HL-60 (cell line): ENCODE results near the gene PRDM16.

Experiments
- DNase-seq, 2 experiments: peaks; one replicate each; pipeline ENCODE4 v3.0.0-alpha.2; 2010 to 2020; ENCODE audit warnings: low read depth in 1 of 2, low spot score in 1 of 2
- H3K27ac ChIP-seq: fragments of 250-450 bp; sonication (Bioruptor Pico); replicated peaks from 2 replicates; pipeline ENCODE4 v1.5.1; 2020; ENCODE audit warnings: mild to moderate bottlenecking, moderate library complexity
- H3K27me3 ChIP-seq: fragments of 250-450 bp; sonication (Bioruptor Pico); 2 replicates; pipeline ENCODE4 v1.5.1; 2021; ENCODE audit warnings: mild to moderate bottlenecking, moderate library complexity; ENCODE audit not compliant: insufficient read depth, poor library complexity, severe bottlenecking
- H3K4me3 ChIP-seq: replicated peaks from 2 replicates; pipeline ENCODE4 v1.5.1; 2011; ENCODE audit warnings: mild to moderate bottlenecking, control low read depth, low read length; ENCODE audit not compliant: insufficient read depth
- GABPA ChIP-seq: IDR thresholded peaks from 2 replicates; pipeline ENCODE4 v1.6.1; 2012; ENCODE audit warnings: low read depth
- POLR2AphosphoS5 ChIP-seq: IDR thresholded peaks from 2 replicates; pipeline ENCODE4 v1.6.1; 2012; ENCODE audit warnings: low read depth
- SPI1 ChIP-seq: IDR thresholded peaks from 2 replicates; pipeline ENCODE4 v1.6.1; 2012; ENCODE audit warnings: low read depth, mild to moderate bottlenecking, borderline replicate concordance
- TF ChIP-seq, protein P1 (sequence below): IDR thresholded peaks from one replicate; pipeline ENCODE4 v1.5.1; 2011; ENCODE audit warnings: low read length, control low read depth, inconsistent platforms; ENCODE audit not compliant: insufficient read depth
- TF ChIP-seq, protein P2 (sequence below): IDR thresholded peaks from 2 replicates; pipeline ENCODE4 v1.6.1; 2012; ENCODE audit warnings: low read depth; ENCODE audit not compliant: insufficient replicate concordance

PRDM16 gene

DNA sequence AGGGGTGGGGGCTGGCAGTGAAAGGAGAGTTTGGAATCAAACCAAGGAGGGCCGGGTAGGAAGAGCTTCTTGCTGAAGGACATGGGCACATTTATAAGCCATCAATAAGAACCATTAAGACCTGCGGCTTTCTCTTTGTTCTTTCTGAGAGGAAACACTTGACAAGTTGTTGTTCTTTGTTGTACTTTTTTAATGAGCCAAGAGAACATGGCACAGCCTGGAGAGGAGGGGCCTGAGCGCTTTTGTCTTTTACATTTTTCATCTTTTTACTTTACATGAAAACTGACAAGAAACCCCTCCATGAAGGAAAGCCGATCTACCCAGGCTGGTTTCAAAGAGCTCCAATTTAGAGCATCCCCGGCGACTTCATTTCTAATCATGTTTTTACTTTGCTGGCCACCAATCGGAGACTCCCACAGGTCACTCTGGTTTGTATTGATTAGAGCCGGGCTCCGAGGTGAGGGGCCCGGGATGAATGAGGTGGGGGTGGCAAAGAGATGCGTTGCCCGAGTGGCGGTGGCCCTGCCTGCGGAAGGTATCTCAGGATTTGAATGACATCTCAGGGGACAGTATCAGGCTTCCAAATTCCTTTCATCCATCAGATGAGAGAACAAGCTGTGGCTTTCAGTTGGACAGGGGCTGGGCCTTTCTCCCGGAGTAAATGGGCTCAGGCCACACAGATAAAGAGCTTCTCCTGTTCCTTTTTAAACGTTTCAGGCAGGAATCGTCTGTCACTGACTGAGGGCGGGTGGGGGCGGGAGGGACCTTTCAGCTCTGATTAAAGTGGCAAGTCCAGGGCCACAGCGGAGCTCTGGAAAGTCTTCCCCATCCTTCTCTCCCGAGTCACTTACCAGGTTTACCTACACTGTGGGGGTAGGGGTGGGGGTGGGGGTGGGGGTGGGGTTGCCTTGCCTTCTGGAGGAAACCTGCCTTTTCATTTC, 246.7 kb downstream of the PRDM16 start:
- Histone ChIP-seq H3K27ac (no peak overlapping the region), H3K27me3 (peaks cover 7% of the 10 kb centered on the region), H3K4me3 (no peak overlapping the region)
- TF ChIP-seq SPI1 (no peak), POLR2AphosphoS5 (no peak), GABPA (no peak)
- TF ChIP-seq, protein P1, sequence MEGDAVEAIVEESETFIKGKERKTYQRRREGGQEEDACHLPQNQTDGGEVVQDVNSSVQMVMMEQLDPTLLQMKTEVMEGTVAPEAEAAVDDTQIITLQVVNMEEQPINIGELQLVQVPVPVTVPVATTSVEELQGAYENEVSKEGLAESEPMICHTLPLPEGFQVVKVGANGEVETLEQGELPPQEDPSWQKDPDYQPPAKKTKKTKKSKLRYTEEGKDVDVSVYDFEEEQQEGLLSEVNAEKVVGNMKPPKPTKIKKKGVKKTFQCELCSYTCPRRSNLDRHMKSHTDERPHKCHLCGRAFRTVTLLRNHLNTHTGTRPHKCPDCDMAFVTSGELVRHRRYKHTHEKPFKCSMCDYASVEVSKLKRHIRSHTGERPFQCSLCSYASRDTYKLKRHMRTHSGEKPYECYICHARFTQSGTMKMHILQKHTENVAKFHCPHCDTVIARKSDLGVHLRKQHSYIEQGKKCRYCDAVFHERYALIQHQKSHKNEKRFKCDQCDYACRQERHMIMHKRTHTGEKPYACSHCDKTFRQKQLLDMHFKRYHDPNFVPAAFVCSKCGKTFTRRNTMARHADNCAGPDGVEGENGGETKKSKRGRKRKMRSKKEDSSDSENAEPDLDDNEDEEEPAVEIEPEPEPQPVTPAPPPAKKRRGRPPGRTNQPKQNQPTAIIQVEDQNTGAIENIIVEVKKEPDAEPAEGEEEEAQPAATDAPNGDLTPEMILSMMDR = no peak
- TF ChIP-seq, protein P2, sequence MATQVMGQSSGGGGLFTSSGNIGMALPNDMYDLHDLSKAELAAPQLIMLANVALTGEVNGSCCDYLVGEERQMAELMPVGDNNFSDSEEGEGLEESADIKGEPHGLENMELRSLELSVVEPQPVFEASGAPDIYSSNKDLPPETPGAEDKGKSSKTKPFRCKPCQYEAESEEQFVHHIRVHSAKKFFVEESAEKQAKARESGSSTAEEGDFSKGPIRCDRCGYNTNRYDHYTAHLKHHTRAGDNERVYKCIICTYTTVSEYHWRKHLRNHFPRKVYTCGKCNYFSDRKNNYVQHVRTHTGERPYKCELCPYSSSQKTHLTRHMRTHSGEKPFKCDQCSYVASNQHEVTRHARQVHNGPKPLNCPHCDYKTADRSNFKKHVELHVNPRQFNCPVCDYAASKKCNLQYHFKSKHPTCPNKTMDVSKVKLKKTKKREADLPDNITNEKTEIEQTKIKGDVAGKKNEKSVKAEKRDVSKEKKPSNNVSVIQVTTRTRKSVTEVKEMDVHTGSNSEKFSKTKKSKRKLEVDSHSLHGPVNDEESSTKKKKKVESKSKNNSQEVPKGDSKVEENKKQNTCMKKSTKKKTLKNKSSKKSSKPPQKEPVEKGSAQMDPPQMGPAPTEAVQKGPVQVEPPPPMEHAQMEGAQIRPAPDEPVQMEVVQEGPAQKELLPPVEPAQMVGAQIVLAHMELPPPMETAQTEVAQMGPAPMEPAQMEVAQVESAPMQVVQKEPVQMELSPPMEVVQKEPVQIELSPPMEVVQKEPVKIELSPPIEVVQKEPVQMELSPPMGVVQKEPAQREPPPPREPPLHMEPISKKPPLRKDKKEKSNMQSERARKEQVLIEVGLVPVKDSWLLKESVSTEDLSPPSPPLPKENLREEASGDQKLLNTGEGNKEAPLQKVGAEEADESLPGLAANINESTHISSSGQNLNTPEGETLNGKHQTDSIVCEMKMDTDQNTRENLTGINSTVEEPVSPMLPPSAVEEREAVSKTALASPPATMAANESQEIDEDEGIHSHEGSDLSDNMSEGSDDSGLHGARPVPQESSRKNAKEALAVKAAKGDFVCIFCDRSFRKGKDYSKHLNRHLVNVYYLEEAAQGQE = no peak
- no peak for DNase-seq

DNA sequence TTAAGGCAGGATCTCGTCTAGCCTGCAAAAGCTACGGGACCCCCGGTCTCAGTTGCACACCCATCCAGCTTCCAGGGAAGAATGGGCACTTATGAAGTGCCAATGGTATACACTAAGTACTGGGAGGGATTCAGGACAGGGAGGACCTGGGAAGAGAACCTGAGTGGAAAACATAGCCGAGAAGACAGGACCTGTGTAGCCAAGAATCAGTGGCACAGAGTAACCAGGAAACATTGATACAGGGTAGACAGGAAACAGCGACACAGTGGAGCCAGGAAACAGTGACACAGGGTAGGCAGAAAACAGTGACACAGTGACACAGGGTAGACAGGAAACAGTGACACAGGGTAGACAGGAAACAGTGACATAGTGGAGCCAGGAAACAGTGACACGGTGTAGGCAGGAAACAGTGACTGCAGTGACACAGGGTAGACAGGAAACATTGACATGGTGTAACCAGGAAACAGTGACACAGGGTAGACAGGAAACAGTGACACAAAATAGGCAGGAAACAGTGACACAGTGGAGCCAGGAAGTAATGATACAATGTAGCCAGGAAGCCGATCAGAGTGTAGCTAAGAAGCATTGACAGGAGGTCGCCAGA, 247.4 kb downstream of the PRDM16 start:
- Histone ChIP-seq H3K27me3 (peaks cover 7% of the 10 kb centered on the region), H3K27ac (no peak overlapping the region), H3K4me3 (no peak overlapping the region)
- DNase-seq = no peak
- no peak for TF ChIP-seq POLR2AphosphoS5
- TF ChIP-seq, protein P2 = no peak
- TF ChIP-seq GABPA = no peak
- TF ChIP-seq, protein P1 = no peak
- TF ChIP-seq SPI1 = no peak

- Histone ChIP-seq H3K27me3 (peaks cover 7% of the 10 kb centered on the region), H3K27ac (no peak overlapping the region), H3K4me3 (no peak overlapping the region)
- DNase-seq = no peak
- TF ChIP-seq SPI1 (no peak), GABPA (no peak), POLR2AphosphoS5 (no peak)
- TF ChIP-seq, protein P1 = no peak
- TF ChIP-seq, protein P2 = no peak
These were observed 248.5 kb downstream of the PRDM16 start for GRCh38 chr1:3317456-3317855.
